Measurements from ENCODE around the gene CNPPD1. TPM values are rescaled to one million over a fixed set of nuclear protein-coding genes. Genes with fewer than 3 reads are reported as not detected.

The CNPPD1 gene
- total RNA-seq, 1 experiment from 2014 or later, result 32.8 TPM

GRCh38 chr2:219129589-219129988 is 47.1 kb downstream of the CNPPD1 start:
- no peak for DNase-seq (ENCODE audit: low spot score)
- H3K27me3 Mint-ChIP-seq (ENCODE audit: low read depth), result no peaks in the 10 kb centered on the region
- ATAC-seq, result no peak
- no peak overlapping the region for H3K27ac Mint-ChIP-seq
- ChIA-PET POLR2A (no interaction called here), CTCF (interaction anchor here (1.0 to 1.8 kb wide), 3 partner anchors 25 to 166 kb away, joined by 4 to 6 read pairs (median 4); no protein-coding TSS in a partner anchor)
- no peak overlapping the region for H3K4me3 Mint-ChIP-seq
- H3K4me1 Mint-ChIP-seq, result peaks cover 9% of the 10 kb centered on the region
- H3K36me3 Mint-ChIP-seq, result no peaks in the 10 kb centered on the region
- no peak for TF ChIP-seq USF1 (CRISPR knock-in tag; IDR thresholded peaks at IDR 0.05)
- no peaks in the 10 kb centered on the region for H3K9me3 Mint-ChIP-seq

GRCh38 chr2:219128396-219128795 is 48.3 kb downstream of the CNPPD1 start:
- Mint-ChIP-seq H3K36me3 (no peaks in the 10 kb centered on the region), H3K4me1 (peaks cover 5% of the 10 kb centered on the region), H3K9me3 (no peaks in the 10 kb centered on the region), H3K27ac (no peak overlapping the region), H3K27me3 (ENCODE audit: low read depth) (no peaks in the 10 kb centered on the region), H3K4me3 (no peak overlapping the region)
- TF ChIP-seq TEAD1 (CRISPR knock-in tag; IDR thresholded peaks at IDR 0.05) (no peak), E2F4 (CRISPR knock-in tag; IDR thresholded peaks at IDR 0.05; ENCODE audit: borderline replicate concordance, low read depth) (no peak), ZNF671 (CRISPR knock-in tag; IDR thresholded peaks at IDR 0.05) (no peak), ZNF121 (CRISPR knock-in tag; IDR thresholded peaks at IDR 0.05) (no peak), NR1H2 (CRISPR knock-in tag; IDR thresholded peaks at IDR 0.05) (no peak), TCF7 (CRISPR knock-in tag; IDR thresholded peaks at IDR 0.05; ENCODE audit: low read depth) (no peak), NR3C1 (CRISPR knock-in tag; conservative IDR thresholded peaks at IDR 0.05; ENCODE audit: low read depth) (no peak), GTF2I (CRISPR knock-in tag; conservative IDR thresholded peaks at IDR 0.05) (no peak), E2F1 (CRISPR knock-in tag; IDR thresholded peaks at IDR 0.05) (no peak), CDX4 (CRISPR knock-in tag; IDR thresholded peaks at IDR 0.05; ENCODE audit: borderline replicate concordance) (no peak), NFYB (CRISPR knock-in tag; conservative IDR thresholded peaks at IDR 0.05; ENCODE audit: low read depth) (no peak), IRF1 (CRISPR knock-in tag; IDR thresholded peaks at IDR 0.05) (no peak), ATF2 (CRISPR knock-in tag; IDR thresholded peaks at IDR 0.05; ENCODE audit: borderline replicate concordance, low read depth) (no peak), FOXK1 (CRISPR knock-in tag; IDR thresholded peaks at IDR 0.05) (no peak), ZNF138 (CRISPR knock-in tag; conservative IDR thresholded peaks at IDR 0.05) (no peak), NR2C2 (CRISPR knock-in tag; IDR thresholded peaks at IDR 0.05) (no peak)
- ATAC-seq (no peak), DNase-seq (ENCODE audit: low spot score) (no peak)
- ChIA-PET CTCF (interaction anchor here (1.0 to 2.1 kb wide), 6 partner anchors 9 to 148 kb away, joined by 3 to 22 read pairs (median 6); no protein-coding TSS in a partner anchor), POLR2A (no interaction called here)
